Measurements from ENCODE around the gene ERCC8. TPM values are rescaled to one million over a fixed set of nuclear protein-coding genes. Genes with fewer than 3 reads are reported as not detected.

ERCC8 gene
- total RNA-seq, 2 donors from 2014 or later = 12.3 to 12.5 TPM

DNA sequence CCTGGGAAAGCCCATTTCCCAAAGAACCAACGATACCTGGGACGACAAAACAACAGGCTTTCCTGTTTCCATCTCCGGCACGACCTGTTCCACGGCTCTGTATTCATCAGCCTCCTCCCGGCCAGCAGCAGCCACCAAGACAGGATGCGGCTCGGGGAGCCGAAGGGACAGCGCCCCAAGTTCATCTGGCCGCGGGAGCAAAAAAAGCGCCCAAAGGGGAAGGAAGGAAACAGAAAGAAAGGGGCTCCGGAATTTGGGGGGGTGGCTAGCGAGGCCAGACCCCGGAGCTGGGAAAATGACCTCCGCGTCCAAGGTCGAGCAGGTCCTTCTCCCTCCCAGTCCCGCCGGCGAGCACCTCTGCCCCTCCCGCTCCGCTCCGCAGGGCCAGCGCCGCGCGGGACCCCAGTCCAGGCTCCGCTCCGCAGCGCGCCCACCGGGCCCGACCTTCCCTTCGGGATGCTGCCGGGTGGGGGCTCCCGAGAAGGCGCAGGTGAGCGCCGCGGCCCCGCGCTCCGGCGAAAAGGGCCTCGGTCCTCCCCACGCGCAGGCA, 101.4 kb downstream of the ERCC8 start:
- Histone ChIP-seq H3K9me3 (no peaks in the 10 kb centered on the region), H3K27ac (peak overlapping the region; percentile 82 to 86), H3K4me3 (peak overlapping the region; percentile 77 to 89), H3K27me3 (replicated peaks; ENCODE audit: insufficient read depth) (no peaks in the 10 kb centered on the region), H3K36me3 (no peaks in the 10 kb centered on the region), H3K4me1 (replicated peaks) (no peaks in the 10 kb centered on the region)
- WGBS = under 1% methylated on average over 19 of the region's 49 CpGs
- TF ChIP-seq POLR2A (IDR thresholded peaks at IDR 0.05) (no peak), POLR2AphosphoS5 (IDR thresholded peaks at IDR 0.05) (no peak)
- TF ChIP-seq, protein P1, sequence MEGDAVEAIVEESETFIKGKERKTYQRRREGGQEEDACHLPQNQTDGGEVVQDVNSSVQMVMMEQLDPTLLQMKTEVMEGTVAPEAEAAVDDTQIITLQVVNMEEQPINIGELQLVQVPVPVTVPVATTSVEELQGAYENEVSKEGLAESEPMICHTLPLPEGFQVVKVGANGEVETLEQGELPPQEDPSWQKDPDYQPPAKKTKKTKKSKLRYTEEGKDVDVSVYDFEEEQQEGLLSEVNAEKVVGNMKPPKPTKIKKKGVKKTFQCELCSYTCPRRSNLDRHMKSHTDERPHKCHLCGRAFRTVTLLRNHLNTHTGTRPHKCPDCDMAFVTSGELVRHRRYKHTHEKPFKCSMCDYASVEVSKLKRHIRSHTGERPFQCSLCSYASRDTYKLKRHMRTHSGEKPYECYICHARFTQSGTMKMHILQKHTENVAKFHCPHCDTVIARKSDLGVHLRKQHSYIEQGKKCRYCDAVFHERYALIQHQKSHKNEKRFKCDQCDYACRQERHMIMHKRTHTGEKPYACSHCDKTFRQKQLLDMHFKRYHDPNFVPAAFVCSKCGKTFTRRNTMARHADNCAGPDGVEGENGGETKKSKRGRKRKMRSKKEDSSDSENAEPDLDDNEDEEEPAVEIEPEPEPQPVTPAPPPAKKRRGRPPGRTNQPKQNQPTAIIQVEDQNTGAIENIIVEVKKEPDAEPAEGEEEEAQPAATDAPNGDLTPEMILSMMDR (IDR thresholded peaks at IDR 0.05) = no peak
- intact Hi-C loops (cut with DNase I) = no loop called here
- DNase-seq (ENCODE audit: low spot score) = peak; percentile 51

DNA sequence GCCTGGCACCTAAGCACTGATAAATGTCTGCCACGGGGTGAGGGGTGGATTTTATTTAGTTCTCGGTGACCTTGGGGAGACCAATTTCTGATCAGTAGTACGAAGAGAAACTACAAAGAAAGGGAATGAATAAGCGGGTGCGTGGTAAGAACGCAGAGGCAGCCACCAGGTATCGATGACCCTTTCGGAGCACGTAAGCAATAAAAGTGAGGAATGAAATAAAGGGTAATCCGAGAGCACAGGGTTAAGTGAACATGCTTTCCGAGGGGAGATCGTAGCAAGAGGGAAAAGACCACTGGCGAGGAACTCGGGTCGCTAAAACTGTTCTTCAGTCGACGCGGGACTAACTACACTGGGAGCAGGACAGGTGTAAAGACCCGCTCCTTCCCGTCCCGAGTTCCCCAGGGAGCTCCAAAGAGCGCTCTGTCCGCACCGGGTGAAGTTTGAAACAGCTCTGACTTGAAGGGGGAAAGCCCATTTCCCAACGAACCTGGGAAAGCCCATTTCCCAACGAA, 101.9 kb downstream of the ERCC8 start:
- intact Hi-C loops (cut with DNase I) = no loop called here
- Histone ChIP-seq H3K4me3 (peak overlapping the region; percentile 77 to 89), H3K27ac (peak overlapping the region; percentile 82 to 86), H3K4me1 (replicated peaks) (peaks cover 2% of the 10 kb centered on the region), H3K27me3 (replicated peaks; ENCODE audit: insufficient read depth) (no peaks in the 10 kb centered on the region), H3K36me3 (no peaks in the 10 kb centered on the region), H3K9me3 (no peaks in the 10 kb centered on the region)
- 10% methylated on average over 26 of the region's 26 CpGs for WGBS
- TF ChIP-seq, protein P1 (IDR thresholded peaks at IDR 0.05) = no peak
- no peak for TF ChIP-seq POLR2AphosphoS5 (IDR thresholded peaks at IDR 0.05)
- TF ChIP-seq POLR2A (IDR thresholded peaks at IDR 0.05) = no peak
- no peak for DNase-seq (ENCODE audit: low spot score)

DNA sequence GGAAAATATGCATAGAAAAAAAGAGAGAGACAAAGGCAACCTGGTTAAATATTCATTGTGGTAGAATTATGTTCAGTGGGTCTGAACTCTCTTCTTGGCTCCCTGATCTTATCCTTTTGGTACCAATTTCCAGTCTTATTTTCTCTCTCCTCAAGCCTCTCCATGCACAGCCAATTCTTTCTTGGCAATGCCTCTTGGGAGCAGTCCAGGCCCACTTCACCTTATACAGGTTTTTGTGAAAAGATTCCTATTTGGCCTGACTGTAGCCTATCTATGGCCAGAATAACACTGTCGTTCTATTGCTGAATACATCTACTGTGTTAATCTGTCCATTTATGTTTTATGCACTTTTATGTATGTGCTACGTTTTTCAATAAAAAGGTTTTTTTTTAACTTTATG, 103.5 kb downstream of the ERCC8 start:
- no peak for TF ChIP-seq POLR2AphosphoS5 (IDR thresholded peaks at IDR 0.05)
- Histone ChIP-seq H3K4me1 (replicated peaks) (peaks cover 4% of the 10 kb centered on the region), H3K9me3 (no peaks in the 10 kb centered on the region), H3K27me3 (replicated peaks; ENCODE audit: insufficient read depth) (no peaks in the 10 kb centered on the region), H3K36me3 (no peaks in the 10 kb centered on the region), H3K4me3 (no peak overlapping the region), H3K27ac (no peak overlapping the region)
- intact Hi-C loops (cut with DNase I) = no loop called here
- WGBS = 32% methylated on average over 2 of the region's 2 CpGs
- no peak for DNase-seq (ENCODE audit: low spot score)

DNA sequence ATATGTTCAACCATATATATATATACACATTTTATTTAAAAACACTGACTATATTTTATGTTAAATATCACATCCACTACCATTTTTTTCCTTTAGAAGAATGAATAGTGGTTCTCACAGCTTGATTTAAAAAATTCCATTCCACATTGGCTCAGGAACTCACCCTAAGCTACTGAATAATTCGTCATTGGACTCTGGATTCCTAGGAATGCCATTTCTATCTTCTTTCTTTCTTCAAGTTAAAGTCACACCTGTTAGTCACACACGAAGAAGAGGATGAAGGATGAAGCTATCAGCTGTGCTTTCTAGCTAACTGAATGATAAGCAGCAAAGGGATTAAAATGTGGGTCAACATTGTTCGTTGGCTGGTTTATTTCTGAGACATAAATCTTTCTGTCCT, 108.7 kb downstream of the ERCC8 start:
- Histone ChIP-seq H3K4me3 (no peak overlapping the region), H3K27ac (no peak overlapping the region), H3K9me3 (no peaks in the 10 kb centered on the region), H3K36me3 (no peaks in the 10 kb centered on the region), H3K4me1 (replicated peaks) (peaks cover 4% of the 10 kb centered on the region), H3K27me3 (replicated peaks; ENCODE audit: insufficient read depth) (no peaks in the 10 kb centered on the region)
- intact Hi-C loops (cut with DNase I) = no loop called here
- DNase-seq (ENCODE audit: low spot score) = no peak
- WGBS = 55% methylated on average over 3 of the region's 3 CpGs
- TF ChIP-seq POLR2A (IDR thresholded peaks at IDR 0.05) (no peak), POLR2AphosphoS5 (IDR thresholded peaks at IDR 0.05) (no peak)
- TF ChIP-seq, protein P1 (IDR thresholded peaks at IDR 0.05) = no peak

DNA sequence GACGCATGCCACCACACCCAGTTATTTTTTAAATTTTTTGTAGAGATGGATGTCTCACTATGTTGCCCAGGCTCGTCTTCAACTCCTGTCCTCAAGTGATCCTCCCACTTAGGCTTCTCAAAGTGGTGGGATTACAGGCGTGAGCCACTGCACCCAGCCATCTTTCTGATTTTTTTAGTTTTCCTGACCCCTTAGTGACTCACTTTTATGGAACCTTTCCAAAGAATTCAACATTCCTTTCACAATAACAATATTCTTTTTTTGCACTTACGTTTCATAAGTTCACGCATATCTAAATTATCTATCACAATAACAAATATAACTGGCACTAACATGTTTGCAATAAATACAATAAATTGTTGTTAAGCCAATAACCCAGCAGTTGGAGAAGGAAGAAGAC, 109.3 kb downstream of the ERCC8 start:
- 77% methylated on average over 5 of the region's 5 CpGs for WGBS
- Histone ChIP-seq H3K4me1 (replicated peaks) (peaks cover 4% of the 10 kb centered on the region), H3K36me3 (no peaks in the 10 kb centered on the region), H3K9me3 (no peaks in the 10 kb centered on the region), H3K4me3 (no peak overlapping the region), H3K27ac (no peak overlapping the region), H3K27me3 (replicated peaks; ENCODE audit: insufficient read depth) (no peaks in the 10 kb centered on the region)
- intact Hi-C loops (cut with DNase I) = no loop called here
- DNase-seq (ENCODE audit: low spot score) = no peak
- no peak for TF ChIP-seq POLR2A (IDR thresholded peaks at IDR 0.05)
- TF ChIP-seq, protein P1 (IDR thresholded peaks at IDR 0.05) = no peak
- no peak for TF ChIP-seq POLR2AphosphoS5 (IDR thresholded peaks at IDR 0.05)

Measured in prostate gland (tissue), 2 donors.